Naive B cell (primary cell): ENCODE results near the gene ARHGAP32. TPM values are rescaled to one million over a fixed set of nuclear protein-coding genes. Genes with fewer than 3 reads are reported as not detected.

Experiments used
- ATAC-seq, 2 donors: fragments of 150-1000 bp; cut with Tn5 transposase; 2 replicates each; pipeline ENCODE4 v1.10.0; 2021; ENCODE audit warnings: low read depth in 2 of 2, mild to moderate bottlenecking in 2 of 2, moderate library complexity in 2 of 2
- DNase-seq: peaks from one replicate; pipeline ENCODE4 v3.0.0; 2022
- H3K27ac Mint-ChIP-seq, 6 donors: one replicate each; pipeline ENCODE4 v1.8.0; 2020 to 2022; ENCODE audit warnings: mild to moderate bottlenecking in 6 of 6, mixed read lengths in 6 of 6, moderate library complexity in 5 of 6, inconsistent platforms in 2 of 6
- H3K27me3 Mint-ChIP-seq, 3 donors: one replicate each; pipeline ENCODE4 v1.8.0; 2021 to 2022; ENCODE audit warnings: mixed read lengths in 3 of 3, mild to moderate bottlenecking in 1 of 3
- H3K36me3 Mint-ChIP-seq, 2 donors: one replicate each; pipeline ENCODE4 v1.8.0; 2020 to 2022; ENCODE audit warnings: mixed read lengths in 2 of 2, inconsistent platforms in 1 of 2, mild to moderate bottlenecking in 1 of 2
- H3K4me1 Mint-ChIP-seq, 3 donors: one replicate each; pipeline ENCODE4 v1.8.0; 2020 to 2022; ENCODE audit warnings: mixed read lengths in 3 of 3, inconsistent platforms in 1 of 3, mild to moderate bottlenecking in 1 of 3, moderate library complexity in 1 of 3
- H3K4me3 Mint-ChIP-seq, 8 donors: one replicate each; pipeline ENCODE4 v1.8.0; 2020 to 2022; ENCODE audit warnings: mild to moderate bottlenecking in 8 of 8, mixed read lengths in 8 of 8, moderate library complexity in 8 of 8, inconsistent platforms in 2 of 8
- H3K9me3 Mint-ChIP-seq, 7 donors: one replicate each; pipeline ENCODE4 v1.8.0; 2020 to 2022; ENCODE audit warnings: mixed read lengths in 7 of 7, mild to moderate bottlenecking in 5 of 7, inconsistent platforms in 2 of 7, moderate library complexity in 1 of 7
- polyA plus RNA-seq, 6 donors: library from polyadenylated mRNA; unstranded; fragments of 300-500 nt; fragmentation: Illumina TruSeq; gene quantifications; one replicate each; pipeline ENCODE4 v1.2.3, GENCODE V29; 2021; ENCODE audit warnings: low read depth in 6 of 6

The ARHGAP32 gene
- polyA plus RNA-seq, 6 donors from 2014 or later, result 0.91 to 5.0 (median 2.8) TPM

DNA sequence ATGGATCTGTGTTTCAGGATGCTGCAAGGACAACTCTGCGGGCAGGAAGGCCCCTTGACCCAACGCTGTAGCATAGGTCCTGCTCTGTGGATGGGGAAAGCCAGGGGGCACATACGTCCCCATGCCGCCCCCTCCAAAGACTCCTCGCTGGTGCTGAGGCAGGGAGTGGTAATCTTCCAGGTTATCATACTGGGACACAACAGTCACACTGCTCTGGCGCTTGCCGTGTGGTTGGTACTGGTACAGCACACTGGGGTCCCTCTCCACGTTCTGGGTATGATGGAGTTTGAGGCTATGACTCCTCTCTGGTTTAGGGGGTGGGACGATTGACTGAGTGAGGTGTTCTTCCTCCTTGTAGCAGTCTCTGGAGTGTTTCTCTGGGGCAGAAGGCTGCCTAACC, 223.2 kb downstream of the ARHGAP32 start:
- Mint-ChIP-seq H3K36me3 (peaks cover 20 to 28% of the 10 kb centered on the region in 2 donors), H3K27ac (no peak overlapping the region), H3K4me1 (peaks cover 0 to 14% (median 0%) of the 10 kb centered on the region in 3 donors), H3K4me3 (no peak overlapping the region), H3K9me3 (no peaks in the 10 kb centered on the region), H3K27me3 (no peaks in the 10 kb centered on the region)
- ATAC-seq (no peak), DNase-seq (no peak)

DNA sequence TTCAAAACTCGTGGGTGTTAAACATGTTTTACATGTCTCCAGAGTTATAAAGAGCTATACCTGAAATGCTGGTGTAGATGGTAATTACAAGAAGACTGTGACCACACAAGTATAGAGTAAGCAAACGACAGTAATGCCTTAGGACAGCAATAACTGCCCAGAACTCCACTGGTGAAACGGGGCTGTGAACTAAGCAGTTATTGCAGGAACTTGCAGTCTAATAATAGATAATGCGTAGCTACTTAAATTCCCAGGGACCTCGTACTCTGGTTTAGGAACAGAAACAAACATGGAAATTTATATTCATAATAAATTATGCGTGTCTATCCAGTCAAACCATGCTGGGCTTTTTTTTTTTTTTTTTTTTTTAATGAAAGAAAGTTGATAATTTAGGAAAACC, 224.5 kb downstream of the ARHGAP32 start:
- peaks cover 0 to 14% (median 0%) of the 10 kb centered on the region in 3 donors for H3K4me1 Mint-ChIP-seq
- no peak overlapping the region for H3K4me3 Mint-ChIP-seq
- ATAC-seq, result no peak
- no peak for DNase-seq
- H3K9me3 Mint-ChIP-seq, result no peaks in the 10 kb centered on the region
- peaks cover 13 to 18% of the 10 kb centered on the region in 2 donors for H3K36me3 Mint-ChIP-seq
- H3K27me3 Mint-ChIP-seq, result no peaks in the 10 kb centered on the region
- no peak overlapping the region for H3K27ac Mint-ChIP-seq

DNA sequence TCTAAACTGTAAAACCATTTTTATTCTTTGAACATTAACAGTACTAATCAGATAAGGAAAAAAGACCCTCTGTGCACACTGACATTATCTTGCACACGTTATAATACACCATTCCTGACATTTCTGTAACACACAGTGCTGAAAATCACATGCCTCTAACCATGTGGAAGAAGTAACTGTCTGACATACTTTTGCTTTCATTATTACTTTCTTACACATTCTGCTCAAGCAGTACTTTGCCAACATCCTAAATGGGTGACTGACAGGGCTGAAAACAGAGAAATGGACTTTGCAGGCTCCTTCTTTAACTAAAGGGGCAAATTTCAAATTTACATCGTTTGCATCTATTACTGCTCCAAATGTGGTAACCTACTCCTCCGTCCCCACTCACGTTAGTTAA, 226.6 kb downstream of the ARHGAP32 start:
- ATAC-seq, result peak; percentile 74 to 92

DNA sequence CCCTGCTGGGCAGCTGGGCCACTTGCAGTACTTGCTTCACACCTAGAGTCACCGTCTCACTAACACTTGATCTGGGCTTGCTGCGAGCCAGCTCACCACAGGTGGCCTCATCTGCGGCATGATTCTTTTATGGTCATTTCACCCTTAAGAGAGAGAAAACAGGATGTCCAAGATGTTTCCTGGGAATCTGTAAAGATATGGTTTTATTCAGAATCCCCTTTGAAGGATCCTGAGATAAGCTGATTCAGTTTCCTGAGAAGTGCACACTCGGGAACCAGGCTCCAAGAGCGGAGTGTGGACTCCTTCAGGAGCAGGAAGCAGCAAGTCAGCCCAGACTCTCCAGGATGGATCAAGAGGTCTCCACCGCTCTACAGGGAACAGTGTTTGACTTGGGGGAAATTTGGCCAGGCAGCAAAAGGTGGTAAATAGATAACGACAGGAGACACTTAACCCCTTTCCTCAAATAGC, 227.6 kb downstream of the ARHGAP32 start:
- DNase-seq, result no peak
- peaks cover 0 to 5% of the 10 kb centered on the region in 2 donors for H3K36me3 Mint-ChIP-seq
- no peak for ATAC-seq
- H3K4me1 Mint-ChIP-seq, result peaks cover 0 to 14% (median 0%) of the 10 kb centered on the region in 3 donors
- H3K4me3 Mint-ChIP-seq, result peak overlapping the region in 1 of 8 donors; percentile 17
- peak overlapping the region in 5 of 6 donors; percentile 21 to 79 (median 43) for H3K27ac Mint-ChIP-seq
- no peaks in the 10 kb centered on the region for H3K27me3 Mint-ChIP-seq
- no peaks in the 10 kb centered on the region for H3K9me3 Mint-ChIP-seq

More for the DNA sequence above, 226.6 kb downstream of the ARHGAP32 start:
- DNase-seq, result peak; percentile 20
- no peaks in the 10 kb centered on the region for H3K27me3 Mint-ChIP-seq
- peak overlapping the region in 2 of 8 donors; percentile 17 to 38 for H3K4me3 Mint-ChIP-seq
- H3K4me1 Mint-ChIP-seq, result peaks cover 0 to 14% (median 0%) of the 10 kb centered on the region in 3 donors
- H3K27ac Mint-ChIP-seq, result peak overlapping the region in 2 of 6 donors; percentile 13 to 41
- peaks cover 9% of the 10 kb centered on the region in 2 donors for H3K36me3 Mint-ChIP-seq
- no peaks in the 10 kb centered on the region for H3K9me3 Mint-ChIP-seq

DNA sequence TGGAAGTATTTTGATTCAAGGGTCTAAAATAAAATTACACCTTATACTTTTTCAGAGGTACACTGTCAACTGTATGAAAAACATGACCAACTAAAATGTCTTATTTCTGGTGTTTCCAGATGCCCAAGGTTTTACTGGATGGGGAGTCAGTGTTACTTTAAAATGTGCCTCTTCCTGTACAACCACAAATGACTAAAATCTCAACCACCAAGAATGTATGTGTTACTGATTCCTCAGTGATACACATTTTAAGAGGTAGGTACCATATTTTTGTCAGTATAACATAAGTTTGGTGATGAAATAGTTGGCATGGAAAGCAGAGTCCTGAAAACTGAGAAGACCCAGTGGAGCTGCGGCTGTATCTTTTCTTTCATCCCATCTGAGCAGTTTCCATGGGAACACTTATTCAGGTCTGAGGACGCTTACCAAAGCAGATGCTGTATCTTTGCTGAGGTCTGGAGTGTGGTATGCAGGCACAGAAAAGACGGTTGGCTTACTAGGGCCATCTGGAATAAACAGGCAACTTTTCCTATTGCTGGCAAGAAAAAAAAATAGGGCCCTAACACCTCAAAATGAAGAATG, 228.3 kb downstream of the ARHGAP32 start:
- Mint-ChIP-seq H3K9me3 (no peaks in the 10 kb centered on the region), H3K4me3 (no peak overlapping the region), H3K27me3 (no peaks in the 10 kb centered on the region), H3K27ac (peak overlapping the region in 1 of 6 donors; percentile 15), H3K4me1 (peaks cover 0 to 14% (median 0%) of the 10 kb centered on the region in 3 donors), H3K36me3 (peaks cover 0 to 5% of the 10 kb centered on the region in 2 donors)
- DNase-seq (no peak), ATAC-seq (no peak)

DNA sequence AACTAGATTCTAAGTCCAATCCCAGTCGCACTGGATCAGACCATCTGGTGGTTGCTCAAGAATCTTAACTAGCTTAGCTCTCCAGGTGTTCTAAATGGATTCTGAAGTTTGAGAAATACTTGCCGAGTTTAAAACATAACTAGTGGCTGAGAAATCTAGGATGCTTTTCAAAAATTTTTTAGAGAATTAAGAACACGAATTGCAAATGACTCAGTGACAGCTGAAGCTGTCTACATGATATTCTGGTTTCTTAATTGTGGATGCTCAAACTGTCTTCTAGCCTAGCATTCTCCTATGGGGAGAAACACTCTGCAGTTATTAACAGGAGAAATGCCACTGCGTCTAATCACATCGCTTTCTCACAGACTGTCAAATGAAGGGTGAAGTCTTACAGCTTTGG, 229.2 kb downstream of the ARHGAP32 start:
- Mint-ChIP-seq H3K27me3 (peaks cover under 1 to 6% (median 6%) of the 10 kb centered on the region in 3 donors), H3K9me3 (no peaks in the 10 kb centered on the region), H3K27ac (no peak overlapping the region), H3K4me3 (no peak overlapping the region), H3K4me1 (peaks cover 0 to 14% (median 0%) of the 10 kb centered on the region in 3 donors), H3K36me3 (no peaks in the 10 kb centered on the region)
- ATAC-seq, result no peak
- DNase-seq, result no peak

DNA sequence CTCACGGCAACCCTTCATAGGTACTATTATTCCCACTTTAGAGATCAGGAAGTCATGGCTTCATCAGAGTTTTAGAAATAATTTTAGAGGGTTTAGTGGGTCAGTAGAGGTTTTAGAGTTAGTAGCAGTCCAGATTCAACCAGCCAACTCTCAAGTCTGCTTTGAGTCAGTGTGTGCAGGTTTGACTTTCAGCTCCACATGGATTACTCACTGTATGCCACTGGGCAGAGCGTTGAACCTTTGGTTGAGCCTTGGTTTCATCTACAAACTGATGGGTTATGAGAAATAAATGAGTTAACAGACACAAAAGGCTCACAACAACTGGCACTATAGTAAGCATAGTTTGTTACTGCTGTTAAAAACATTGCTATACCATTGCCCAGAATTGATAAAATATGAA, 230.5 kb downstream of the ARHGAP32 start:
- Mint-ChIP-seq H3K27ac (no peak overlapping the region), H3K27me3 (peaks cover 8 to 13% (median 12%) of the 10 kb centered on the region in 3 donors)

DNA sequence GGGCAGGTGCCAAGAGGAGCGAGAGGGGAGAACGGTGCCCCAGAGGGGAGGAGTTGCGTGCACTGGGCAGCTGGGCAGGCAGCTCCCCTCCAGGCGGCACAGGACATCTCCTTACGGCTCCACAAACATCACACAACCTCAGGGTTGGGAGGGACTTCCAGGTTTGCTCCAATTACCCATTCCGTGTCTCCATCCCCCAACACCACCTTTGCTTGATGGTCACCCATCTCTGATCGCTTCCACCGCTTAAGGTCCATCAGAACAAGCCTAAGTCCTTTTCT, 235.0 kb downstream of the ARHGAP32 start:
- no peak overlapping the region for H3K27ac Mint-ChIP-seq
- H3K4me3 Mint-ChIP-seq, result no peak overlapping the region

More for the DNA sequence above, 230.5 kb downstream of the ARHGAP32 start:
- no peaks in the 10 kb centered on the region for H3K36me3 Mint-ChIP-seq
- no peak overlapping the region for H3K4me3 Mint-ChIP-seq
- ATAC-seq, result no peak
- H3K4me1 Mint-ChIP-seq, result peaks cover 0 to 14% (median 0%) of the 10 kb centered on the region in 3 donors
- DNase-seq, result no peak
- H3K9me3 Mint-ChIP-seq, result no peaks in the 10 kb centered on the region

DNA sequence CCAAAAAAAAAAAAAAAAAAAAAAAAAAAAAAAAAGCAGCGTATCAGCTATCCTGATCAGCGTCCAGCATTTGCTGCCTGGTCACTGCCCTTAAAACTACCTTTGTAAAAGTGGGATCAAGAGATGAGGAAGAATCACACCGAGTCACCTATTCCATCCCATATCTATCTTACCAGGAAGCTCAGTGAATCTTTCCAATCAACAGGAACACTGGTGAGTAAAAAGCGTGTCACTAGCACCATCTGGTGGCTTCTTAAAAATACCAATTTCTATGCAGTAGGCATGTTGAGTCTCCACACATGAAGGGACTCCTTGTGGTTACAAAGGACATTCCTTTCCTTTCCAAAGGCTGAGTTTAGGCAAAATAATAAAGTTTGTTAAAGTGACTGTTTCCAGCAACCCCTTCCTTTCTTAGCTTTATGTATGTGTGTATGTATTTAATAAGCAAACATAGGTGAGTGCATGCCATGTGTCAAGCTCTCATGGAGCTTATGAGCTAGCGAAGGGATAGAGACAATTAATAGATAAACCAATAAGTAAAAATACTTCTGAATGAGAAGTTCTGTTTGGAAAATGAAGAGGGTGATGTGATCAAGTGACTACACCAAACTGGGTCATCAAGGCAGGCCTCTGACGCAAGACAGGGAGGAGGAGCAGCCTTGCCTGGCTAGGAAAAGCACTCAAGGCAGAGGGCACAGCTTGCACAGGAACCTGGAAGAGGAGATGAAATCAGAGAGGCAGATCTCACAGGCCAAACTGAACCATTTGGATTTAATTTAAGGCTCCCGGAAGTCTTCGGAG, 235.5 kb downstream of the ARHGAP32 start:
- Mint-ChIP-seq H3K4me3 (no peak overlapping the region), H3K27ac (no peak overlapping the region), H3K27me3 (peaks cover 37 to 47% (median 38%) of the 10 kb centered on the region in 3 donors), H3K36me3 (no peaks in the 10 kb centered on the region), H3K9me3 (no peaks in the 10 kb centered on the region), H3K4me1 (peaks cover 0 to 4% (median 0%) of the 10 kb centered on the region in 3 donors)
- ATAC-seq, result peak; percentile 56 to 72
- peak; percentile 51 for DNase-seq

More for the DNA sequence above, 235.0 kb downstream of the ARHGAP32 start:
- Mint-ChIP-seq H3K9me3 (no peaks in the 10 kb centered on the region), H3K4me1 (peaks cover 0 to 4% (median 0%) of the 10 kb centered on the region in 3 donors), H3K27me3 (peaks cover 37 to 47% (median 38%) of the 10 kb centered on the region in 3 donors), H3K36me3 (no peaks in the 10 kb centered on the region)
- DNase-seq, result no peak
- ATAC-seq, result no peak

DNA sequence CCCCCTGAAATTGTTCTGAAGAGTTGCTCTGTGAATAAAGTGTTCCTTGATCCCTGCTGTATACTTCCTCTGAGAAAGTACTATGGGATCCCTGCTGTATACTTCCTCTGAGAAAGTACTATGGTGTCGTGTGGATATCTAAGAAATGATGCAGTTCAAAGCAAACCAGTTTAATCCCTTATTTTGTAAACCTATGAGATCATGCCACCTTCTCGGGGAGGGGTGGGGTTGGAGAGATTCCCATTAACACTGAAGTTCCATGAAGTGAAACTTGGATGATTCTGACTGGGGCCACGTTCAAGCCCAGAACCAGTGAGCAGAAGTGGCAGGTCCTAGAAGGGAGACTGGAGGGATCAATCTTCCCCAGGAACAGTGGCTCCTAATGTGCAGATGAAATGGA, 236.5 kb downstream of the ARHGAP32 start:
- Mint-ChIP-seq H3K27ac (peak overlapping the region in 2 of 6 donors; percentile 26 to 62), H3K4me1 (peaks cover 0 to 4% (median 0%) of the 10 kb centered on the region in 3 donors), H3K36me3 (no peaks in the 10 kb centered on the region), H3K4me3 (no peak overlapping the region), H3K9me3 (no peaks in the 10 kb centered on the region), H3K27me3 (peaks cover 38 to 50% (median 39%) of the 10 kb centered on the region in 3 donors)
- no peak for ATAC-seq
- no peak for DNase-seq

DNA sequence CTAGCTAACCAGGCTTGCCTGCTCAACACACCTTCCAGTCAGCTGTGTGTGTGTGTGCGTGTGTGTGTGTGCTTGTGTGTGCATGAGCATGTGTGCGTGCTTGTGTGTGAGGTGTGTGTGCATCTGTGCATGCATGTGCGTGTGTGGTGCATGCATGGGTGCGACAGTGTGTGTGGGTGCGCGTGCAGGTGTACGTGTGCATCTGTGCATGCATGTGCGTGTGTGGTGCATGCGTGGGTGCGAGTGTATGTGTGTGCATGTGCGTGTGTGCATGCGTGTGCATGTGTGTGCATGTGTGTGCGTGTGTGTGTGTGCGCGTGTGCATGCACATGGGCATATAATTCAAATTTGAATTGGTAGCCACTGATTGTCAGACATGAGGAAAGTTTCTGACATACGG, 239.0 kb downstream of the ARHGAP32 start:
- Mint-ChIP-seq H3K27ac (peak overlapping the region in 1 of 6 donors; percentile 0), H3K27me3 (peaks cover 46 to 65% (median 47%) of the 10 kb centered on the region in 3 donors), H3K9me3 (no peaks in the 10 kb centered on the region), H3K4me1 (peaks cover 0 to 4% (median 0%) of the 10 kb centered on the region in 3 donors), H3K36me3 (no peaks in the 10 kb centered on the region), H3K4me3 (no peak overlapping the region)
- ATAC-seq (no peak), DNase-seq (no peak)

DNA sequence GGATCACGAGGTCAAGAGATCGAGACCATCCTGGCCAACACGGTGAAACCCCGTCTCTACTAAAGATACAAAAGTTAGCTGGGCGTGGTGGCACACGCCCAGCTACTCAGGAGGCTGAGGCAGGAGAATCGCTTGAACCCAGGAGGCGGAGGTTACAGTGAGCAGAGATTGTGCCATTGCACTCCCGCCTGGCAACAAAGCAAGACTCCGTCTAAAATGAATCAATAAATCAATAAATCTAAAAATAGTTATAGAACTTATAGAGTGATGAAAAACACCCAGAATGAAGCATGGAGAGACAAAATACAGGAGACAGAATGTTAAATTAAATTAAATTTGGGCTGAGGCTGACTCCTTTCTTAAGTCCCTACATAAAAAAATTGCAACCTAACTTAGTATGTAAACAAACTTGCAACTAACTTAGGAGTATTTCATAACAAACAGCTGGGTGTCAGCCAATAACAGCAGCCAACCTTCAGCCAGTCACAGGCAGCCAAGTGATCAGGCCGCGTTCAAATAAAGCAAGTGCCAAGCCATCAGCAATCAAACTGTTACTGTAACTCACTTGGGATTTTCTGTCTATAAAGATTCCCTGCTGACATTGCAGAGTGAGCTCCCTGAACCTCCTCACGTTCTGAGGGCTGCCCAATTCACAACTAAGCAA, 242.2 kb downstream of the ARHGAP32 start:
- Mint-ChIP-seq H3K27ac (no peak overlapping the region), H3K27me3 (peaks cover 48 to 58% (median 56%) of the 10 kb centered on the region in 3 donors), H3K4me3 (no peak overlapping the region), H3K36me3 (no peaks in the 10 kb centered on the region), H3K4me1 (no peaks in the 10 kb centered on the region), H3K9me3 (no peaks in the 10 kb centered on the region)
- DNase-seq (no peak), ATAC-seq (no peak)

DNA sequence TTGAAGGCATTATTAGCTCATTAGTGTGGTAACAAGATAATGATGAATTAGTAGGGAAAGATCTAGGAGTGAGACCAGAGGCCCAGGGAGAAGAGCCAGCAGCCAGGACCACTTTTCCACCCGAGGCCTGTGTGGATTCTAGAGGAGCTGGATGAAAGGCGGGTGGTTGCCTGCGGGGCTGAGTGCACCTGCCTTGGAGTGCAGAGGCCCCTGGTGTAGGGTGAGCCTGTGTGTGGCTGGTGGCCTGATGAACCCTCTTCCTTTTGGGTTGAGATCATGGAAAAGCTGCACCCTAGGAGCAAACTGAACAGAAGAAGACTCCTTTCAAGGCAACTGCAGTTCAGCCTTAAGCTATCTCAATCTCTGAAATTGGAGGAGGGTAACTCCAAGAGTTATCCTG, 243.5 kb downstream of the ARHGAP32 start:
- Mint-ChIP-seq H3K9me3 (no peaks in the 10 kb centered on the region), H3K4me1 (no peaks in the 10 kb centered on the region), H3K27me3 (peaks cover 50 to 58% (median 56%) of the 10 kb centered on the region in 3 donors), H3K4me3 (no peak overlapping the region), H3K27ac (no peak overlapping the region), H3K36me3 (no peaks in the 10 kb centered on the region)
- ATAC-seq (no peak), DNase-seq (no peak)
